Measurements from ENCODE around the gene GLRX5. TPM values are rescaled to one million over a fixed set of nuclear protein-coding genes. Genes with fewer than 3 reads are reported as not detected.
"Not testable (repeated sequence)": the region's sequence is repeated elsewhere in the genome, so short reads cannot be mapped to it uniquely, and the experiment has no call there.

GLRX5 gene
- total RNA-seq, 1 donor from 2014 or later = 37.3 TPM

GRCh38 chr14:95498622-95499353, 36.1 kb upstream of the GLRX5 start:
- intact Hi-C loops (cut with micrococcal nuclease) = no loop called here

- intact Hi-C loops (cut with micrococcal nuclease) = no loop called here
Observed at GRCh38 chr14:95499354-95499750, 35.5 kb upstream of the GLRX5 start.

GRCh38 chr14:95500201-95500681, 34.6 kb upstream of the GLRX5 start:
- intact Hi-C loops (cut with micrococcal nuclease) = no loop called here

DNA sequence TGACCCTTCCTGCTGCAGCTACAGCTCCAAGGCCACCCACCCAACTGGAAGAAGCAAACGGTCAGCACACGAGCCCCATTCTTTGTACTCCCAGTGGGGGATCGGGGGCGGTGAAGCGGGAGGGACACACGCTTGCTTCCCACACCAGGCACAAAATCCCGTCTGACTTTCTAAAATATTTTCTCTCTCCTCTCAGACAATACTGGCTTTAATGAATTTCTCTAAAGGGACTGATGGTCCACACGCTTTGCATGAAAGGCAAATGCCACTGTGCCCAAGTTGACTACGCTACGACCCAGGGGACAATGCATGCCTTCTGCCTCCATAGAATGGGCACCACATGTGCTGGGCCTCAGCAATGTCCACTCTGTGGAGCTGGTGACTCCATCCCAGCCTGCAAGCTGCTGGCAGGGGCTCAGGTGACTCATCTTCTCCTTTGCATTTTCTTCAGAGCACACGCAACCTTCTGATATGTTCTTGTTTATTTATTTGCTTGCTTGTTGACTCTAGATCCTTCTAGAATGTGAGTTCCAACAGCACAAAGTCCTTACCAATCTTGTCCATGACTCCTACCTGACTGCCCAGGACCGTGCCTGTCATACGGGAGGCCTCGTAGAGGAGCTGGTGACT, 34.0 kb upstream of the GLRX5 start:
- intact Hi-C loops (cut with micrococcal nuclease) = no loop called here

GRCh38 chr14:95502381-95502950, 32.4 kb upstream of the GLRX5 start:
- intact Hi-C loops (cut with micrococcal nuclease) = no loop called here

DNA sequence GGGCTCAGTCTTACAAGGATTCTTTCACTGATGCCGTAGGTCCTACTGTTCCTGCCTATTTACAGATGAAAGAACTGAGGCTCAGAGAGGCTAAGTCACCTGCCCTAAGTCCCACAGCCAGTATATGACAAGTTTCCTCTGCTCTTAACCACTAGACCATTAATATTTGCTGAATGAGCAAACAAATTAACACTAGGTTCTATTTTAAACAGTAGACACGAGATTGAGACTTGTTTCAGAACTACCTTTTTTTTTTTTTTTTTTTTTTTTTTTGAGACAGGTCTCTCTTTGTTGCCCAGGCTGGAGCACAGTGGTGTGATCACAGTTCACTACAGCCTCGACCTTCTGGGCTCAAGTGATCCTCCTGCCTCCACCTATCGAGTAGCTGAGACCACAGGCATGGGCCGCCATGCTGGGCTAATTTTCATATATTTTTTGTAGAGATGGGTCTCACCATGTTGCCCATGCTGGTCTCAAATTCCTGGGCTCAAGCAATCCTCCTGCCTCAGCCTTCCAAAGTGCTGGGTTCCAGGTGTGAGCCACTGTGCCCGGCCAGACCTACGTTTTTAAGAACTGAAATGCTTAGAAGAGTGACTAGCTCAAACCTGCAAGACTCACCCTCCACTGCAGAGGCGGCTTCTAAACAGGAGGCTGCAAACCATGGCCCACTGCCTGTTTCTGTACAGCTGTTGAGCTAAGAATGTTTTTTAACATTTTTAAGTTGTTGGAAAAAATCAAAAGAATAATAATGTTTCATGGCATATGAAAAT, 31.3 kb upstream of the GLRX5 start:
- intact Hi-C loops (cut with micrococcal nuclease) = no loop called here

DNA sequence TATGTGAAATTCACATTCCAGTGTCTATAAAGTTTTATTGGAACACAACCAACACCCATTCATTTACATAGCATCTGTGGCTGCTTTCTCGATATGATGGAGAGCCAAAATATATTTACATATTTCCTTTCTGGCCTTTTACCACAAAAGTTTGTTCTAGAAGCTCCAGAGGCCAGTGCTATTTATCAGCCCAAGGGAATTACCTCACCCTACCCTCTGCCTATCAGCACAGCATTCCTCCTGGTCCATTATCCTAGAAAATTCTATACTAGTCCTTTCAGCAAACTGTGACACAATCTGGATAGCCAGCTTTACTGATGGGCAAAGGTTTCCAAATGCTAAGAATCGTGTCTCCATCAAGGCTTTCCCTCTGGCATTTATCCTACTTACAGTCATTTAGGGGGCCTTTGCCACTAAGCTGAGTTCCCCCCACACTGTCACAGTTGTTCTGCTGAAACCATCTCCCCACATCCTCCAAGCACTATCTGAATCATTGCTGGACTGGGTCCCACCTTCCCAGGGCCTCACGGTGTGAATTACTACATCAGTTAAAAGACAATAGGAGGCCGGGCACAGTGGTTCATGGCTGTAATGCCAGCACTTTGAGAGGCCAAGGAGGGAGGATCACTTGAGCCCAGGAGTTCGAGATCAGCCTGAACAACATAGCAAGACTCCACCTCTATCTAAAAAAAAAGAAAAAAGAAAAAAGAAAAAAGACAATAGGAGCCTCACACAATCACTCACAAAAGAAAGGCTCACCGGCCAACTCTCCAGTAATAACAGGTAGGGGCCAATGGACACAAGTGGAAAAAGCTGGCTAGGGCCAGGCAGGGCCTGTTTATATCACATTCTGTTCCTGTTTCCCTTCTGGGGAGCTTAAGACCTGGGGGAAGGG, 30.5 kb upstream of the GLRX5 start:
- intact Hi-C loops (cut with micrococcal nuclease) = no loop called here

GRCh38 chr14:95505030-95505589, 29.7 kb upstream of the GLRX5 start:
- intact Hi-C loops (cut with micrococcal nuclease) = no loop called here

DNA sequence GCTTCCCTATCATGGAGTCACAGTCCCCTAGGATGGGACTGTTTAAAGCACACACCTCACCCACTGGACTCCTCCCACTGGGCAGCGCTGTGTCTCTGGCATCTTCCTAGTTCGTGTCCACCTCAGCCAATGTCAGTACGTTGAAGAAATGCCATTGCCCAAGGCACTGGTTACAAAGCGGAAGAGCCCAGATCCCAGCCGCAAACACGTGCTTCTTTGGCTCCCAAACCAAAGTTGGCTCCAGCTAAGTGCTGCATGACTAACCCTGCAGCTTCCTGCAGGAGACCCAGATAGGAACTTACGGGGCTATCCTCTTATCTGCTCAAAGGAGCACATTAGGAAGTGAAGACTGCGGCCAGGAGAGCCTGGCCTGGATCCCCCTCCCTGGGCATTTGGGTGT, 27.7 kb upstream of the GLRX5 start:
- intact Hi-C loops (cut with micrococcal nuclease) = no loop called here

DNA sequence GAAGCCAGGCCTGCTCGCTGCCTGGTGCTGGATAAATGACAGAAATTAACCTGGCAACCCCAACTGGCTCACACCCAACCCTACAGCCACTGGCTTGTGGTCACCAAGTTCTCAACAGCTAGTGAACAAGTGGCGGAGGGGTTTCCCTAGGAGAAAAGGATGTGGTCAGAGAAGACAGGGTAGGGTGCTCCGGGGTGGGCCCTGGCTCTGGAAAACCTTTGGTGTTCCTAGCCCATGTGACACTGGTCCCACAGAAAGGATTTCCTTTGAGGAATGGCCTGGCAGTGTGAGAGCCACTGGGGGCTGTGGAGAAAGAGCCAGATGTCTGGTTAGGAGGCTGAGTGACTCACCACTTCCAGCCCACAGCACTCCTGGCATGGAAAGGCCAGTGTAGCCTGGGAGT, 27.1 kb upstream of the GLRX5 start:
- intact Hi-C loops (cut with micrococcal nuclease) = no loop called here

DNA sequence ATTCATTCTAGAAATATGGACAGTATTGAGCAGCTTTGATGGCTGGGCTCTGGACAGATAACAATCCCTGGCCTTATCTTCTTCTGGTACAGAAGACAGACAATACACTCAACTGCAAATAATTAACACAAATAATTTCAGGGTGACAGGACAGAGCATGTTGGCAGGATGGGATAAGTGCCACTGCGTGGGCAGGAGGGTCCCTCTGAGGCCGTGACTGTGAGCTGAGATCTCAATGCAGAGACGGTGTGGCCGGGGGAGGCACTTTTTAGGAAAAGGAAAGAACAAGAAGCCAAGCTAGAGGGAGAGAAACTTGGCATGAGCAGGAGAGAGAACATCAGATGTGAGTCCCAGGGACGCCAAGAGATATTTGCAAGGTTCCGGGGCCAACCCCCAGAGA, 26.5 kb upstream of the GLRX5 start:
- intact Hi-C loops (cut with micrococcal nuclease) = no loop called here

GRCh38 chr14:95509495-95509894, 25.4 kb upstream of the GLRX5 start:
- intact Hi-C loops (cut with micrococcal nuclease) = no loop called here

DNA sequence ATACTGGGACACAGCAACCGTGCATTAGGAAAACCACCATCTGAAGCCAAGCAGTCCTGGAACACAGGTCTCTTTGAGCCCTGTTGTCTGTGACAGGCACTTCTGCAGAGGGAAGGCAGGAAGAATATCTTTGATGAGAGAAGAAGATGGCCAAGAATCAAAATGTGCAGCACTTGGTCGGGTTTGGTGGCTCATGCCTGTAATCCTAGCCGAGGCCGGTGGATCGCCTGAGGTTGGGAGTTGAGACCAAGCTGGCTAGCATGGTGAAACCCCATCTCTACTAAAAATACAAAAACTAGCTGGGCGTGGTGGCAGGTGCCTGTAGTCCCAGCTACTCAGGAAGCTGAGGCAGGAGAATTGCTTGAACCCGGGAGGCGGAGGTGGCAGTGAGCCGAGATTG, 24.5 kb upstream of the GLRX5 start:
- intact Hi-C loops (cut with micrococcal nuclease) = not testable (repeated sequence)

DNA sequence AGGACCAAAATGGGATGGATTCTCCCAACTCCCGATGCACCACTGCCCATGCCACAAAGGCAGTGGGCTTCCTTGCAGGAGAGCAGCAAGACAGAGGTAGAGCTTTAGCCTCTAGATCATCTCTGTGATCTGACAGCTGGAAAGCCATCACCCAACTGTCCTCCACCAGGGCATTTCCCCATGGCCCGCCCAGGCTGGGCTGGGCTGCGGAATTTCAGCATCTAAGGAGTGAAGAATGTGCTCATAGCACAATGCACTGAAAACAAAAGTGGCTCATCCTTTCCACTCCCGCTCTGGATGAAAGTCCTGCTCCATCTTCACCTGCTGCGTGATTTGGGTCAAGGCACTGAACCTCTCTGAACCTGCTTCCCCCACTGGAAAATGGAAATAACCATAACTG, 24.0 kb upstream of the GLRX5 start:
- intact Hi-C loops (cut with micrococcal nuclease) = no loop called here

DNA sequence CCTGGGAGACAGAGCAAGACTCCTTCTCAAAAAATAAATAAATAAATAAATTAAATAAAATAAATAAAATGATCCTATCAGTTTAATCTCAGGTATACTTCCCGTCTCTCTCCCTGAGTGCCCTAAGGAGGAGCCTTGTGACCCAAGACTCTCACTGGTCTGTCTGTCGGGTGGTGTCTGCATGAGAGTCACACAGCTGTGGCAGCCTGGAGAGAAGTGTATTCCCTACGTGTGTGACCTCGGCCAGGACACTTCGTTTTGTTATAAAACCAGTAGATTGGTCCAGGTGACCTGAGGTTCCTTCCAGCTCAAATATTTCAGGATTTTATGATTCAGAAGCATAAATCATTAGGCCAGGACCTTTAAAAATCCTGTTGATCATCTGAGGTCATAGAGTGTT, 23.2 kb upstream of the GLRX5 start:
- intact Hi-C loops (cut with micrococcal nuclease) = no loop called here

- intact Hi-C loops (cut with micrococcal nuclease) = no loop called here
Observed at GRCh38 chr14:95513291-95513690, 21.6 kb upstream of the GLRX5 start.

GRCh38 chr14:95514131-95515079, 20.4 kb upstream of the GLRX5 start:
- intact Hi-C loops (cut with micrococcal nuclease) = loop anchor here (5.0 kb wide), 1 partner anchor 1537 kb away; the partner anchor contains the start of gene ASB2

DNA sequence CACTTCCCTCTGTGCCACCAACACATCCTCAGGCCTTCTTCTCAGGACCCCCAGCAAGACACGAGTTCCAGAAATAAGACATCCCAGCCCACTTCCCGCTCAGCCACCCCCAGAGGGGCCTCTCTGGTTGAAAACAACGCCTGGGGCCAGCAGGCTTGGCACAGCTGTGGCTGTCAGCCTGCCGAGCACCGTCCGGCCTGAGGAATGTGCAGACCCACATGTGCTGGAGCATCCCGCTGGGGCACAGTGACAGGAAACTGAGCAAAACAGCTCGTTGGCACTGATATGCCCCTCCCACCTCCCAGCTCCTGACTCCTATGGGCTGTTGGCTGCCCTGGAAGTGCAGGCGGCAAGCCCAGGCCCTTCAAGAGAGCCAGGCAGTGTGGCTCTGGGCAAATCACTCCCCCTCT, 19.8 kb upstream of the GLRX5 start:
- intact Hi-C loops (cut with micrococcal nuclease) = loop anchor here (5.0 kb wide), 1 partner anchor 1538 kb away; the partner anchor contains the start of gene ASB2

Measured in T-helper 2 cell treated with Interferon-gamma antibody and Interleukin-4, amounts not matched to agents 100 ng/mL and 5 ng/mL, for 36 hours (primary cell).